RPMI8226 (cell line): Measurements from ENCODE around the gene FGD5.
"Not testable (repeated sequence)": the region's sequence is repeated elsewhere in the genome, so short reads cannot be mapped to it uniquely, and the experiment has no call there.

Experiments used
- DNase-seq: peaks from one replicate; pipeline ENCODE4 v3.0.0-alpha.2; 2015

The FGD5 gene

DNA sequence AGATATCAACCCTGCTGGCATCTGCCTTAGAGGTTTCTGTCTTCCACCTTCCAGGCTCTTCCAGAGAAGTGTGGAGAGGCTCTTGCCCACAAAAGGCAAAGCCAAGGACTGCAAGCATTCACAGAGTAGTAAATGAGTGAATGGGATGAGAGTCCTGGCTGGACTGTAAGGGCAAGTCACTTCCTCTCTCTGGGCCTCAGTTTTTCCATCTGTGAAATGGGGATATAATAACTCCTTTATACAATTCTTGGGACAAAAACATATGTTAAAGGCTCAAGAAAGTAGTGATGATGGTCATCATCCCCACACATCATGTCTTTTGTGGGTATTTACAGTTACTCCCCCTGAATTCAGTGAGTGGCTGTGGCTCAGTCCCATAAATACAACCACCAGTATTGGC, 10.7 kb upstream of the FGD5 start:
- DNase-seq, result no peak

DNA sequence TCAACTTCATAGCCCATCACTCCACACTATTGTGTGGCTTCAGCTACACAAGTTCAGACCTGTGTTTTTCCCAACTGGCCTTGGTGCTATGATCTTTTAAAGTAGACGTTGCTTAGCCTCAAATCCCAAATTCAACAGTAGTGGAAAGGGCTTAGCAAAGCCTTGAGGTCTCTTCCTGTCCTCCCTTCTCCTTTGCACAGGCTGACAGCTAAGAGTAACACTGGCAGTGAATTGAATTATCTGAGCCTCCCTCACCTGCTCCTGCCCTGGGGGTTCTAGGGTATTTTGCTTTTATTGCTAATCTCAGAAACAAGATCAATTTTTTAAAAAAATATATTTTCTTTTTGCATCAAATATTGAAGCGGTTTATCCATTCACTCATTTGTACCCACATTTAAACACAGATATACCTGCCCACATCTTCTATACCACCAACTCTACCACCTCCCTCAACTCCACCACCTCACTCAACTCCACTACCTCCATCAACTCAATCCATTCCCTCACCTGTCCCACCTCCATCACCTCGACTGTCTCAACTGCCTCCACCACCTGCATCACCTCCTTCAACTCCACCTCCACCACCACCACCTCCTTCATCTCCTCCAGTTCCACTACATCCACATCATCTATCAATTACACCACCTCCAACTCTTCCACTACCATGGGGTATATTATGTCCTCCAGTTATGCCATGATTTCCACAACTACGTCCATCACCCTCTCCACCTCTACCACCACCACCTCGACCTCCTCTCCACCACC, 10.1 kb upstream of the FGD5 start:
- DNase-seq, result no peak

DNA sequence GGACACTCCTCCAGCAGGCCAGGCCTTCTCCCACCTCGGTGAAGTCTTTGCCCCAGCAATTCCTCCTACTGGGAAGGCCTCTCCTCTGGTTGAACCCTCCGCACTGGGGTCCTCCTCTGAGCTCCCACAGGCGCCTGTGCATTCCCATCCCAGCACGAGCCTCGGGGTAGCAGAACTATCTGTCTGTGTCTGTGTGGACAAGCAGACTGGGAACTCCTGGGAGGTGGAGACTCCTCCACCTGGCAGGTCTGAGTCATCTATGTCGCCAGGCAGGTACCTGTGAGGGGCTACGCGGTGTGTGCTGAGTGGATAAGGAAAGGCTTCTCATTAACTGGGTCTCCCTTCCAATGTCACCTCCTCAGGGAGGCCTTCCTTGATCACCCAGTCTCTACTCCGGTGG, 9.2 kb upstream of the FGD5 start:
- not testable (repeated sequence) for DNase-seq

GRCh38 chr3:14810070-14810791, 8.5 kb upstream of the FGD5 start:
- peak; percentile 51 for DNase-seq

DNA sequence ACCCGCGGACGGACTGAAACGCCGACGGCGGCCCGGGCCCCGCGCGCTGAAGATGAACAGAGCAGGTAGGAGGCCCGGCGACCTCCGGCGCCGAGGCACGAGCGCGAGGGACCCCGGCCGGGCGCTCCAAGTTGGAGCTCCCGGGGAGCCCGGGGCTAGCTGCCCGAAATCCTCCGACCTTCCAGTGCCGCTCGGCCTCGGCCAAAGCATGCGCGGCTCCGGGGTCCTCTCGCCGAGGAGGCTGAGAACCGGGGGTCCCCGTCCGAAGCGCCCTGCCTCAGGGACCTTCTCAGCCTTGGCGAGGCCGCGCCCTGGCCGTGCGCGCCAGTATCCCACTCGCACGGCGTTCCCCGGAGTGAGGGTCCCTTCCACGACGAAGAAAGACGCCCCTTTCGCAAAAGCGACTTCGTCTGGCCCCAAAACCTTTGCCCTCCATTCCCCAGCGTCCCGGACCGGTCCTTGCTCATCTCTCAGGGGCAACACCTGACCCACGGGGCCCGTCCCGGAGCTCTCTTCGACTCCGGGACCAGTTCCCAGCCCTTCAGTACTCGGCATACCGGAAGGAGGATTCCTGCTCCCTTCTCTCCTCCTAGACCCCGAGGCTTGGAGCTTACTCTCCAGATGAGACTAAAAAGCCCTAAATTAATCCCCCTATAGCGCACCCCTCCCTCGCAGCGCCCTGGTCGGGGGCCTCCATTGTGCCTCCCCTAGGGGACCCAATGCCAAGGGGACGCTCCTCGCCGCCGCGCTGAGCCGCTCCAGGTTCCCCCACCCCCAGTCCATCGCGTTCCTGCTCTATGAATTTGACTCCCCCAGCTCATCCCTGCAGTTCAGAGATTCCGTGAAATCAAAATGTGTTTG, 7.7 kb upstream of the FGD5 start:
- no peak for DNase-seq

DNA sequence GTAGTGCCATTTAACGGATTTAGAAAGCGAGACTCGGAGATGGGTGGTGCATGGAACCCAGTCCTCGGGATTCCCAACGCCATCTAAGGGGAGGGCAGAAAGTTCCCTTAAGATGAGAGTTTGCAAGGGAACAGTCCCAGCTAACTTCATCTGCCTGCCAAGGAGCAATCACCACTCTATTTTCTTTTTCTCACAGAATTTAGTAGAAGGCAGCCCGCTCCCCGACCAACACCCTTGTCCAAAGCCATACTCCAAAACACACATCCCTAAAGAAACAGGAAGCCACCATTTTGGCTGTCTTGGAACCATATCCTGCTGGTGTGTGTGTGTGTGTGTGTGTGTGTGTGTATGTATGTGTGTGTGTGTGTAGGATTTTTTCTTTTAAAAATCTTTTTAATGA, 7.1 kb upstream of the FGD5 start:
- no peak for DNase-seq

- no peak for DNase-seq
Observed at GRCh38 chr3:14812196-14812790, 6.5 kb upstream of the FGD5 start.

GRCh38 chr3:14814411-14814871, 4.3 kb upstream of the FGD5 start:
- peak; percentile 58 for DNase-seq

DNA sequence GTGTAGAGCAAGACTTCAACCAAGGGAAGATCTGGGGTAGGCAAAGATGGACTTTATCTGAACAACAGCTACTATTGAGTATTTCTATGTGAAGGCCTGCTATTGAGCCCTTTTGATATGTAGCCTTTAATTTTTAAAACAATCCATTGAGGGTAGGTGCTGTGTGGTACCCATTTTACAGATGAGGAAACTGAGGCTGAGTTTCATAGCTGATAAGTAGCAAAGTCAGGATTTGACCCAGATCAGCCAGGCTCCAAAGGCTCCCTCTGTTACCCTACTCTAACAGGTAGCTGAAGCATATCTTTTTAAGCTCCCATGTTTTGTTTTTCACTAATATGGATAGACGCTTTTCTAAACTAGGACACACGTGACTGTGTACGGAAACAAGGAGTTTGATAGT, 2.4 kb upstream of the FGD5 start:
- no peak for DNase-seq

- DNase-seq, result no peak
Observed at GRCh38 chr3:14819671-14820070, 909 bp downstream of the FGD5 start.

- no peak for DNase-seq
Observed at GRCh38 chr3:14820156-14820555, 1.4 kb downstream of the FGD5 start.

- no peak for DNase-seq
Observed at GRCh38 chr3:14821151-14821550, 2.4 kb downstream of the FGD5 start.

- DNase-seq, result peak; percentile 56
Observed at GRCh38 chr3:14822134-14822533, 3.4 kb downstream of the FGD5 start.

DNA sequence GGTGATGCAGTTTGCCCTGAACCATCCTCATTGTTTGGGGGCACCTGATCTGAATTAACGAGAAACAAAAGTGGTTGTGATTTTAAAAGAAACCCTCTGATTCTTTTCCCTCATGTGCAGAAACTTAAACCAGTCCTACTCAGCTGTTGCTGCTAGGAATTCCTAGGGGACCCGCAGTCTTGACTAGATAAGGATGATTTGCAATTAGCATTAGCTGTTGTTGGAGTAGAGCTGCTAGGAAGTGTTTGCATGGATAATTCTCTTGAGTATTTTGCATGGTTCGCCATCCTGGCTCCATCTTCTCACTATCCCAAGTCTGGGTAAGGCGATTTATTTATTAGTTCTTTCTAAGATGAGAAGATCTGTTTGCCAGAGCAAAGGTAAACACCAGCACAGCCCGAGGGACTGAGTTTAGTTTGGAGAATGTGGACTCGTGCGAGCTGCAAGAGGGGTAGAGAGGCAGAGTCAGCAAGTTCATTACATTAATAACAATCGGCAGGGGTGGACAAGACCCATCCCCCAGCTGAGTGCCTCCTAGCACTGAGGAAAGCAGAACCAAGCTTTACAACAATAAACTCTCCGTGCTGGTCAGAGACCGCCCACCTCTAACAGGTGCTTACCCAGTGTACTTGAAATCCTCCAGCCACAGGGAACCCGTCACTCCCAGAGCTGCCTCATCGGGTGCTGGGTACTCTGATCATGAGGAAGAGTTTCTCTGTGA, 4.1 kb downstream of the FGD5 start:
- peak; percentile 94 for DNase-seq

DNA sequence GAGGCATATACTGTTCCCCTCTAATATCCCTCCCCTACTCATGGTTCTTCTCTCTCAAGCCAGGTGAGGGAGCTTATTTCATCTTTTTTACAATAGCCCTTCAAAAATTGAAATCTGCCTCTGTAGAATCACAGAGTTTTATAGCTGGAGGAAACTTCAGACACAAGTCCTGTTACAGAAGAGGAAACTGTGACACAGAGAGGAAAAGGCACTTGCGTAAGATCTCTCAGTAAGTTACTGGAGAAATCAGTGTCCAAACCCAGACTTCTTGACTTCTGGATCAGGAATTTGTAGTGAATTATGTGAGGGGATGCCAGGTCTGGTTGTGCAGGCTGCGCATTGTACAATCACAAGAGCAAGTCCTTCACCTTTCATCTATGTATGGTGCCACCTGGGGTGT, 4.6 kb downstream of the FGD5 start:
- no peak for DNase-seq

- DNase-seq, result no peak
Observed at GRCh38 chr3:14823910-14824629, 5.3 kb downstream of the FGD5 start.

DNA sequence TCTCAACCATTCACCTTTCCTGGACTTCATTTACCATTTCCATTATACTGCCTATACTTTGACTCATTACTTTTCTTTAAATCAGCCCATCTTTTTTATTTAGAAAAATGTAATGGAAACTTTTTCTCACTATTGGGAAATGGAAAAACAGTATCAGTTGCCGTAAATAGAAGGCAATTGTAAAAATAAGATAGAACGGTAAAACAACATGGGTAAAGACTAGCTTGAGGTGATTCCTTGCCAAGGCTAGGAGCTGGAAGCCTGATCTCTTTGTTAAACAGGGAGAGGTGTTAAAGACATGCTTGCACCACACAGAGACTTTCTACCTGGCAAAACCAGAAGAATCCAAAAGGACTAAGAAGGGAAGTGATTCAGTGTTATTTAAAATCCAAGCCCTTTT, 5.9 kb downstream of the FGD5 start:
- no peak for DNase-seq

DNA sequence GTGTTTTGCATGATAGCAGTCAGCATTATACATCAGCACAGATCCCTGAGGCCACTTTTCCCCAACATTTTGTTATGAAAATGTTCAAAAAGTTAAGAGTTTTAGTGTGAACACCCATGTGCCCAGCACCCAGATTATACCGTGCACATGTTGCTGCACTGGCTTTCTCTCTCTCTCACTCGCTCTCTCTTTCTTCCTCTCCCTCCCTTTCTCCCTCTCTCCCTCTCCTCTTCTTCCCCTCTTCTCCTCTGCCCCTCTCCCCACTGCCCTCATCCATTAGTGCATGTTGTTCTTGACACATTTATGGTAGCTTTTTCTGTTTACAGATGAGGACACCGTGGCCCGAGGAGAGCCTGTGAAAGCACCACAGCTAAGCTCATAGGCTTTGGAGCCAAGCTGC, 7.3 kb downstream of the FGD5 start:
- no peak for DNase-seq

- DNase-seq, result no peak
Observed at GRCh38 chr3:14827776-14828175, 9.0 kb downstream of the FGD5 start.

DNA sequence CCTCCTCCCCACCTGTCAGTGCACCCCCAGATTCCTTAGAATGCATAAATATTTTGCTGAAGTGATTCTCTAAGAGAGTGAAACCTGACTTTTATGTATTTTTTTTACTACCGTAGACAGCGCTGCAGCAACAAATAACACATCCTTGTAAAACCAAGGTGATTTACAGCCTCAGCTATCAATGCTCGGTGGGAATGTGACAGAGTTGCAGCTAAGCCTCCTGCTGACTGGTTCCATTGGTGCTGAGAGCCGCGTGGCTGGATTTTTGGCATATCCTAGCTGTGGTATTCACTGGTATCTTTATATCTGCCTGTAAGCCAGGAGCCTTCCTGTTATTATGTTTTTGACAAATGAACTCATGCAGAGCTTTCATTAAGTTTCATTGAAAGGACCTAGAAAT, 11.0 kb downstream of the FGD5 start:
- no peak for DNase-seq

DNA sequence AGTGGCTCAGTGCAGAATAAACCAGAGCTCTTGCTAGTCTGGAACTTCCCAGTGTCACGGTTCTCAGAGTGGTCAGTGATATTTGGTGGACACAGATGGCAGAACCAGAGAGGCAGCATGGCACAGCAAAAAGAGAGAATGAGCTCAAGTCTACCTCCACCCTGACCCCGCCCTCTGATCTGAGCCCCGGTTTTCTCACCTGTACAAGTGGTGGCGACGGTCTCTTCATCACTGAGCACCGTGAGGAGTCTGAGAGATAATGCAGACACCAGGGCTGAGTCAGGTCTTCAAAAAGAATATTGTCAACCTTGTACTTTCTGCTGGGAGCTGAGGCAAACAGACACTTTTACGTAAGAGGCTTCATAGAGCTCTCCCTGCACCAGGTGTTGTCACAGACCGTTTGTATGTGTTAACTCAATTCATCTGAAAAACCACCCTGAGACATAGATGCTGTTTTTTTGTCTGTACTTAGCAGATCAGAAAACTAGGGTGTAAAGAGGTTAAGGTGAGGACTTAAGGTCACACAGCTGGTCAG, 13.2 kb downstream of the FGD5 start:
- DNase-seq, result peak; percentile 92
